Epithelial cell of prostate (primary cell): ENCODE measurements around the gene GRM4.

Experiments
- DNase-seq: peaks from one replicate; pipeline ENCODE4 v3.0.0-alpha.2; 2011; ENCODE audit warnings: low read depth, low spot score
- H3K27ac ChIP-seq: fragments of 450-650 bp; 2 replicates; pipeline ENCODE4 v1.5.1; 2017; ENCODE audit warnings: mild to moderate bottlenecking

Gene GRM4

GRCh38 chr6:34092631-34093030, 53.3 kb downstream of the GRM4 start:
- no peak for DNase-seq

GRCh38 chr6:34090935-34091334, 55.0 kb downstream of the GRM4 start:
- no peak for DNase-seq
- H3K27ac ChIP-seq = no peak overlapping the region

More at GRCh38 chr6:34092631-34093030, 53.3 kb downstream of the GRM4 start:
- H3K27ac ChIP-seq = no peak overlapping the region

GRCh38 chr6:34090529-34090928, 55.4 kb downstream of the GRM4 start:
- no peak for DNase-seq
- H3K27ac ChIP-seq = no peak overlapping the region

- H3K27ac ChIP-seq = no peak overlapping the region
- DNase-seq = no peak
Measured at GRCh38 chr6:34086558-34086957, 59.3 kb downstream of the GRM4 start.

GRCh38 chr6:34085453-34086170, 60.3 kb downstream of the GRM4 start:
- no peak overlapping the region for H3K27ac ChIP-seq
- DNase-seq = no peak

GRCh38 chr6:34084591-34085290, 61.1 kb downstream of the GRM4 start:
- no peak for DNase-seq
- no peak overlapping the region for H3K27ac ChIP-seq

GRCh38 chr6:34082864-34083626, 62.8 kb downstream of the GRM4 start:
- DNase-seq = no peak
- H3K27ac ChIP-seq = no peak overlapping the region

- H3K27ac ChIP-seq = no peak overlapping the region
Measured at GRCh38 chr6:34082348-34082747, 63.5 kb downstream of the GRM4 start.

GRCh38 chr6:34080357-34080756, 65.5 kb downstream of the GRM4 start:
- H3K27ac ChIP-seq = no peak overlapping the region
- DNase-seq = no peak

More at GRCh38 chr6:34082348-34082747, 63.5 kb downstream of the GRM4 start:
- no peak for DNase-seq

GRCh38 chr6:34079899-34080298, 66.0 kb downstream of the GRM4 start:
- no peak for DNase-seq
- no peak overlapping the region for H3K27ac ChIP-seq

GRCh38 chr6:34075906-34076305, 70.0 kb downstream of the GRM4 start:
- no peak for DNase-seq
- H3K27ac ChIP-seq = no peak overlapping the region

GRCh38 chr6:34074064-34074742, 71.7 kb downstream of the GRM4 start:
- H3K27ac ChIP-seq = no peak overlapping the region
- DNase-seq = no peak

- DNase-seq = no peak
- H3K27ac ChIP-seq = no peak overlapping the region
Measured at GRCh38 chr6:34073540-34073939, 72.3 kb downstream of the GRM4 start.

- no peak for DNase-seq
- H3K27ac ChIP-seq = no peak overlapping the region
Measured at GRCh38 chr6:34072727-34073126, 73.2 kb downstream of the GRM4 start.

- no peak overlapping the region for H3K27ac ChIP-seq
- DNase-seq = no peak
Measured at GRCh38 chr6:34071884-34072379, 74.0 kb downstream of the GRM4 start.

GRCh38 chr6:34071136-34071883, 74.6 kb downstream of the GRM4 start:
- DNase-seq = no peak
- no peak overlapping the region for H3K27ac ChIP-seq

- H3K27ac ChIP-seq = no peak overlapping the region
- DNase-seq = no peak
Measured at GRCh38 chr6:34070315-34071135, 75.4 kb downstream of the GRM4 start.

GRCh38 chr6:34068462-34069044, 77.3 kb downstream of the GRM4 start:
- no peak overlapping the region for H3K27ac ChIP-seq
- no peak for DNase-seq
